Endothelial cell of umbilical vein (primary cell): ENCODE data around the gene THEM5. TPM values are rescaled to one million over a fixed set of nuclear protein-coding genes. Genes with fewer than 3 reads are reported as not detected.

Source experiments
- BruUV-seq: library from RNA; stranded (reverse); fragments of 400-500 nt; replicated peaks from 2 replicates; lab custom pipeline; 2021; lab: Mats Ljungman, UMichigan
- CTCF ChIA-PET: fragments of 300-600, 350-600 bp; sonication (Branson Sonifier 250); formaldehyde crosslinking; loops from one replicate; lab custom pipeline; 2021; ENCODE audit warnings: antibody characterized with exemption, inconsistent platforms; lab: Charles Lee
- POLR2A ChIA-PET: fragments of 300-600, 350-600 bp; sonication (Branson Sonifier 250); formaldehyde crosslinking; loops from one replicate; lab custom pipeline; 2021; ENCODE audit warnings: antibody characterized with exemption, inconsistent platforms; lab: Charles Lee
- DNase-seq: peaks from one replicate; pipeline ENCODE4 v3.0.0-alpha.2; 2011; ENCODE audit warnings: low read depth, low spot score
- FAIRE-seq: peaks from 2 replicates; lab custom pipeline; 2011; peaks lifted over from hg19 to GRCh38; lab: Jason Lieb, UNC
- H2AFZ ChIP-seq: 2 replicates; pipeline ENCODE4 v1.6.0; 2012; ENCODE audit warnings: low read depth, low read length, control low read depth, inconsistent platforms
- H3K27ac ChIP-seq: 2 replicates; pipeline ENCODE4 v1.5.1; 2011; ENCODE audit warnings: low read depth, mild to moderate bottlenecking, control low read depth, low read length, moderate library complexity; ENCODE audit not compliant: insufficient read depth
- H3K27me3 ChIP-seq, 2 experiments: 2 replicates each; pipeline versions ENCODE4 v1.6.0 to v1.6.1; 2011; ENCODE audit warnings: low read length in 2 of 2, mixed read lengths in 1 of 2; ENCODE audit not compliant: control insufficient read depth in 2 of 2, insufficient read depth in 2 of 2
- H3K36me3 ChIP-seq, 2 experiments: 2 replicates in 1 of 2; 3 replicates in 1 of 2; pipeline ENCODE4 v1.5.1; 2011; ENCODE audit warnings: low read length in 2 of 2, mild to moderate bottlenecking in 1 of 2, moderate library complexity in 1 of 2; ENCODE audit not compliant: control insufficient read depth in 2 of 2, insufficient read depth in 2 of 2; ENCODE audit errors: extremely low read depth in 1 of 2
- H3K4me1 ChIP-seq: 3 replicates; pipeline ENCODE4 v1.5.1; 2011; ENCODE audit warnings: mild to moderate bottlenecking, low read length; ENCODE audit not compliant: control insufficient read depth, insufficient read depth; ENCODE audit errors: extremely low read depth
- H3K4me2 ChIP-seq: 2 replicates; pipeline ENCODE4 v1.6.1; 2011; ENCODE audit warnings: low read length, control low read depth, mixed read lengths; ENCODE audit not compliant: insufficient read depth
- H3K4me3 ChIP-seq, 3 experiments: fragments of 200-600 bp in 1 of 3; sonication (generic), shearing (Covaris generic) in 1 of 3; replicated peaks in 1 of 3; 2 replicates each; pipeline ENCODE4 v1.5.1; 2011 to 2016; ENCODE audit warnings: control low read depth in 3 of 3, low read length in 3 of 3, mild to moderate bottlenecking in 2 of 3, inconsistent platforms in 1 of 3, low read depth in 1 of 3, moderate library complexity in 1 of 3; ENCODE audit not compliant: insufficient read depth in 1 of 3
- H3K79me2 ChIP-seq: 2 replicates; pipeline ENCODE4 v1.6.0; 2012; ENCODE audit warnings: low read length, inconsistent platforms; ENCODE audit not compliant: control insufficient read depth, insufficient read depth
- H3K9ac ChIP-seq: replicated peaks from 2 replicates; pipeline ENCODE3; 2011; ENCODE audit warnings: low read length, control low read depth; ENCODE audit not compliant: insufficient read depth; ENCODE audit errors: extremely low read depth
- H3K9me1 ChIP-seq: replicated peaks from 3 replicates; pipeline ENCODE4 v1.6.0; 2011; ENCODE audit warnings: mild to moderate bottlenecking, low read length; ENCODE audit not compliant: control insufficient read depth, insufficient read depth; ENCODE audit errors: extremely low read depth
- H3K9me3 ChIP-seq: replicated peaks from 2 replicates; pipeline ENCODE4 v1.5.1; 2012; ENCODE audit warnings: low read length, inconsistent platforms; ENCODE audit not compliant: control insufficient read depth, insufficient read depth
- H4K20me1 ChIP-seq: replicated peaks from 2 replicates; pipeline ENCODE3; 2011; ENCODE audit warnings: mild to moderate bottlenecking, low read length; ENCODE audit not compliant: control insufficient read depth, insufficient read depth; ENCODE audit errors: extremely low read depth
- CTCF ChIP-seq, 2 donors: IDR thresholded peaks; 1 replicate in 1 of 2; 2 replicates in 1 of 2; pipeline ENCODE4 v1.5.1; 2011; ENCODE audit warnings: low read length in 2 of 2, mild to moderate bottlenecking in 2 of 2, moderate library complexity in 2 of 2, control low read depth in 1 of 2, inconsistent platforms in 1 of 2, low read depth in 1 of 2; ENCODE audit not compliant: insufficient read depth in 1 of 2; ENCODE audit errors: extremely low read depth in 1 of 2
- EZH2 ChIP-seq: IDR thresholded peaks from 2 replicates; pipeline ENCODE4 v1.6.1; 2012; ENCODE audit warnings: borderline replicate concordance, low read depth, mild to moderate bottlenecking, moderate library complexity, low read length, inconsistent platforms; ENCODE audit not compliant: severe bottlenecking
- FOS ChIP-seq: IDR thresholded peaks from 2 replicates; pipeline ENCODE4 v1.6.1; 2011; ENCODE audit warnings: mild to moderate bottlenecking, low read length, moderate library complexity, borderline replicate concordance; ENCODE audit not compliant: insufficient read depth
- GATA2 ChIP-seq: IDR thresholded peaks from 2 replicates; pipeline ENCODE4 v1.7.0; 2011; ENCODE audit warnings: low read depth, mild to moderate bottlenecking, moderate library complexity, mixed read lengths, low read length; ENCODE audit not compliant: insufficient read length, insufficient read depth
- MAX ChIP-seq: IDR thresholded peaks from 2 replicates; pipeline ENCODE4 v1.6.1; 2011; ENCODE audit not compliant: insufficient read depth, insufficient read length
- MYC ChIP-seq: IDR thresholded peaks from one replicate; pipeline ENCODE4 v1.6.1; 2011; ENCODE audit warnings: mild to moderate bottlenecking, low read depth, low read length
- POLR2A ChIP-seq: IDR thresholded peaks from 2 replicates; pipeline ENCODE4 v1.6.1; 2012; ENCODE audit warnings: low read depth, mild to moderate bottlenecking, control low read depth, low read length
- POLR2AphosphoS5 ChIP-seq: IDR thresholded peaks from 2 replicates; pipeline ENCODE4 v1.6.1; 2012; ENCODE audit warnings: low read depth, mild to moderate bottlenecking, control low read depth, low read length, moderate library complexity; ENCODE audit not compliant: insufficient read depth
- dilution Hi-C: fragments of 300-500 bp; cut with MboI; formaldehyde crosslinking; loops from one replicate; pipeline ENCODE4 v1.15.0; 2019; ENCODE audit warnings: low sequenced_read_pairs; ENCODE audit not compliant: extremely low pct_ligation_motif_present
- intact Hi-C: fragments of 100-400 bp; cut with micrococcal nuclease; formaldehyde crosslinking; loops from one replicate; pipeline ENCODE4 v1.10.0; 2022
- polyA plus RNA-seq, 4 experiments: library from polyadenylated mRNA; depleted of rRNA in 3 of 4; stranded (reverse) in 3 of 4; unstranded in 1 of 4; fragments of >200 nt; gene quantifications; 2 replicates each; pipeline versions ENCODE4 v1.2.1 to v1.2.3, GENCODE V29; 2011 to 2012; ENCODE audit warnings: missing spikeins in 1 of 4
- total RNA-seq: library from RNA; stranded (reverse); gene quantifications from 2 replicates; pipeline ENCODE4 v1.2.3, GENCODE V29; 2021

Gene THEM5
- total and polyA plus RNA-seq, 2 donors (not counting 3 experiments of a cell fraction or from before 2014, with no cell fraction given) = not detected

GRCh38 chr1:151825204-151825603, 28.3 kb downstream of the THEM5 start:
- no peaks in the 10 kb centered on the region for H4K20me1 ChIP-seq
- no peak overlapping the region for H3K27ac ChIP-seq
- ChIA-PET POLR2A (no interaction called here), CTCF (no interaction called here)
- H2AFZ ChIP-seq = no peak overlapping the region
- DNase-seq (no peak), FAIRE-seq (no peak)
- TF ChIP-seq POLR2A = no peak
- no peak for TF ChIP-seq CTCF (IDR thresholded peaks at IDR 0.05; ENCODE audit: extremely low read depth in 1 of 2, insufficient read depth in 1 of 2, low read depth in 1 of 2, low read length in 2 of 2)
- TF ChIP-seq MYC = no peak
- TF ChIP-seq POLR2AphosphoS5 = no peak
- no peak for TF ChIP-seq FOS
- TF ChIP-seq MAX = no peak
- intact Hi-C loops = no loop called here
- H3K27me3 ChIP-seq = peaks cover 0 to 3% of the 10 kb centered on the region in 2 experiments
- no peak overlapping the region for H3K4me3 ChIP-seq
- no peaks in the 10 kb centered on the region for H3K9me3 ChIP-seq
- H3K36me3 ChIP-seq = no peaks in the 10 kb centered on the region
- no TSS peak for BruUV-seq
- dilution Hi-C loops = no loop called here
- no peak overlapping the region for H3K9ac ChIP-seq
- peaks cover 11% of the 10 kb centered on the region for H3K4me1 ChIP-seq
- H3K4me2 ChIP-seq = no peak overlapping the region
- no peaks in the 10 kb centered on the region for H3K9me1 ChIP-seq
- H3K79me2 ChIP-seq = no peaks in the 10 kb centered on the region

DNA sequence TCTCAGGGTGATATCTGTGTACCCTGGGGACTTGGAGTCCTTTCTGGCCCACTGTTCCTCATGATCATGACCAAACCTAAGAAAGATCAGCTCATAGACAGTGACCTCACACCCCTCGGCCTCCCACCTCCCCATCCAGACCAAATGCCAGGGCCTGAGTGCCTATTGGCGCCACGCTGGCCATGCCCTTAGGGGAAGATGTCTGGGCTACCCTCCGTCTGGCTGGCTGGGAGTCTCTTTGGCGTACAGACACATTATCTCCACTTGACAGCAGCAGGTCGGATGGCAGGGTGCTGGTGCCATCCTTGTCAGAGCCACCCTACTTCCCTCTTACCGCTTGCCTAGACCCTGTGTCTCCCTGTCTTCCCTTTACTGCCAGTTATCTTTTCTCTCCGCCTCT, 30.3 kb downstream of the THEM5 start:
- dilution Hi-C loops (no loop called here), intact Hi-C loops (no loop called here)
- Histone ChIP-seq H3K4me3 (no peak overlapping the region), H3K4me2 (no peak overlapping the region), H3K4me1 (peaks cover under 1% of the 10 kb centered on the region), H3K27ac (no peak overlapping the region), H4K20me1 (no peaks in the 10 kb centered on the region), H3K36me3 (no peaks in the 10 kb centered on the region), H3K9me3 (no peaks in the 10 kb centered on the region), H3K9ac (no peak overlapping the region), H3K79me2 (no peaks in the 10 kb centered on the region), H3K9me1 (no peaks in the 10 kb centered on the region), H3K27me3 (peaks cover 0 to 5% of the 10 kb centered on the region in 2 experiments), H2AFZ (no peak overlapping the region)
- FAIRE-seq = no peak
- POLR2A ChIA-PET = no interaction called here
- CTCF ChIA-PET = interaction anchor here (1.0 to 1.5 kb wide), 5 partner anchors 13 to 378 kb away, joined by 3 to 4 read pairs (median 3); partner anchors contain the start of gene THEM5
- TF ChIP-seq EZH2 (no peak), CTCF (IDR thresholded peaks at IDR 0.05; ENCODE audit: extremely low read depth in 1 of 2, insufficient read depth in 1 of 2, low read depth in 1 of 2, low read length in 2 of 2) (no peak), GATA2 (no peak), FOS (no peak), MYC (no peak), POLR2AphosphoS5 (no peak), MAX (no peak)
- no TSS peak for BruUV-seq
- no peak for DNase-seq
